Epithelial cell of esophagus (primary cell): ENCODE measurements around the gene FGF14.
"Not testable (repeated sequence)": the region's sequence is repeated elsewhere in the genome, so short reads cannot be mapped to it uniquely, and the experiment has no call there.

Source experiments
- DNase-seq: peaks from one replicate; pipeline ENCODE4 v3.0.0; 2010; ENCODE audit warnings: low read depth
- H3K4me3 ChIP-seq: 2 replicates; pipeline ENCODE4 v1.5.1; 2011; ENCODE audit warnings: mild to moderate bottlenecking, low read length, control low read depth
- CTCF ChIP-seq: IDR thresholded peaks from 2 replicates; pipeline ENCODE4 v1.5.1; 2011; ENCODE audit warnings: low read depth, mild to moderate bottlenecking, low read length, control low read depth, inconsistent platforms; ENCODE audit not compliant: insufficient read depth; ENCODE audit errors: missing control alignments

FGF14 gene

GRCh38 chr13:102122147-102122546, 279.7 kb downstream of the FGF14 start:
- H3K4me3 ChIP-seq: no peak overlapping the region
- TF ChIP-seq CTCF: no peak
- no peak for DNase-seq

- H3K4me3 ChIP-seq: no peak overlapping the region
- peak; percentile 88 for DNase-seq
- no peak for TF ChIP-seq CTCF
Observed at GRCh38 chr13:102117175-102117831, 284.5 kb downstream of the FGF14 start.

- no peak for DNase-seq
- TF ChIP-seq CTCF: no peak
- no peak overlapping the region for H3K4me3 ChIP-seq
Observed at GRCh38 chr13:102103469-102103868, 298.4 kb downstream of the FGF14 start.

GRCh38 chr13:102100234-102100633, 301.6 kb downstream of the FGF14 start:
- H3K4me3 ChIP-seq: no peak overlapping the region
- no peak for TF ChIP-seq CTCF
- DNase-seq: peak; percentile 23

- no peak for DNase-seq
- no peak overlapping the region for H3K4me3 ChIP-seq
- no peak for TF ChIP-seq CTCF
Observed at GRCh38 chr13:102097708-102098107, 304.1 kb downstream of the FGF14 start.

GRCh38 chr13:102093288-102093687, 308.6 kb downstream of the FGF14 start:
- not testable (repeated sequence) for DNase-seq, H3K4me3 ChIP-seq

GRCh38 chr13:102091231-102091630, 310.6 kb downstream of the FGF14 start:
- peak; percentile 25 for TF ChIP-seq CTCF
- peak; percentile 49 for DNase-seq
- no peak overlapping the region for H3K4me3 ChIP-seq

GRCh38 chr13:102090532-102090931, 311.3 kb downstream of the FGF14 start:
- DNase-seq: no peak
- no peak for TF ChIP-seq CTCF
- no peak overlapping the region for H3K4me3 ChIP-seq
